Astrocyte (in vitro differentiated cells and primary cell): ENCODE data around the gene SPIC. TPM values are rescaled to one million over a fixed set of nuclear protein-coding genes. Genes with fewer than 3 reads are reported as not detected.

Experiments
- DNase-seq: peaks from one replicate; pipeline ENCODE4 v3.0.0-alpha.2; 2010; ENCODE audit warnings: low read depth
- FAIRE-seq: peaks from 2 replicates; lab custom pipeline; 2011; peaks lifted over from hg19 to GRCh38; lab: Jason Lieb, UNC
- H2AFZ ChIP-seq: 2 replicates; pipeline ENCODE4 v1.6.0; 2012; ENCODE audit warnings: low read depth, low read length, inconsistent platforms
- H3K27ac ChIP-seq: 2 replicates; pipeline ENCODE4 v1.5.1; 2011; ENCODE audit warnings: low read depth, low read length, inconsistent platforms
- H3K27me3 ChIP-seq: 2 replicates; pipeline ENCODE4 v1.6.0; 2011; ENCODE audit warnings: low read length, inconsistent platforms; ENCODE audit not compliant: insufficient read depth
- H3K36me3 ChIP-seq: 2 replicates; pipeline ENCODE4 v1.5.1; 2011; ENCODE audit warnings: low read length, inconsistent platforms; ENCODE audit not compliant: insufficient read depth
- H3K4me1 ChIP-seq: 2 replicates; pipeline ENCODE4 v1.5.1; 2011; ENCODE audit warnings: low read length, inconsistent platforms; ENCODE audit not compliant: insufficient read depth
- H3K4me2 ChIP-seq: 2 replicates; pipeline ENCODE4 v1.6.0; 2012; ENCODE audit warnings: low read length, inconsistent platforms
- H3K4me3 ChIP-seq: 2 replicates; pipeline ENCODE4 v1.5.1; 2011; ENCODE audit warnings: low read depth, mild to moderate bottlenecking, low read length, inconsistent platforms; ENCODE audit not compliant: insufficient read depth
- H3K79me2 ChIP-seq: 2 replicates; pipeline ENCODE4 v1.6.0; 2012; ENCODE audit warnings: mild to moderate bottlenecking, low read length, inconsistent platforms; ENCODE audit not compliant: insufficient read depth
- H3K9ac ChIP-seq: 2 replicates; pipeline ENCODE4 v1.6.0; 2012; ENCODE audit warnings: mild to moderate bottlenecking, low read length, inconsistent platforms
- H3K9me3 ChIP-seq: 2 replicates; pipeline ENCODE4 v1.5.1; 2012; ENCODE audit warnings: low read depth, mild to moderate bottlenecking, low read length, inconsistent platforms; ENCODE audit not compliant: insufficient read depth
- H4K20me1 ChIP-seq: 2 replicates; pipeline ENCODE4 v1.6.0; 2012; ENCODE audit warnings: low read length, inconsistent platforms; ENCODE audit not compliant: insufficient read depth
- H3K27ac Mint-ChIP-seq: one replicate; pipeline ENCODE4 v1.8.0; 2021; ENCODE audit warnings: mild to moderate bottlenecking, mixed read lengths; ENCODE audit not compliant: unreplicated experiment
- H3K27me3 Mint-ChIP-seq: one replicate; pipeline ENCODE4 v1.8.0; 2021; ENCODE audit warnings: low read depth, mixed read lengths; ENCODE audit not compliant: unreplicated experiment
- H3K36me3 Mint-ChIP-seq: one replicate; pipeline ENCODE4 v1.8.0; 2021; ENCODE audit warnings: low read depth, mixed read lengths; ENCODE audit not compliant: unreplicated experiment
- H3K4me1 Mint-ChIP-seq: one replicate; pipeline ENCODE4 v1.8.0; 2021; ENCODE audit warnings: low read depth, mixed read lengths; ENCODE audit not compliant: unreplicated experiment
- H3K4me3 Mint-ChIP-seq: one replicate; pipeline ENCODE4 v1.8.0; 2021; ENCODE audit warnings: mild to moderate bottlenecking, moderate library complexity, mixed read lengths; ENCODE audit not compliant: unreplicated experiment
- H3K9me3 Mint-ChIP-seq: one replicate; pipeline ENCODE4 v1.8.0; 2021; ENCODE audit warnings: mild to moderate bottlenecking, mixed read lengths; ENCODE audit not compliant: unreplicated experiment
- CTCF ChIP-seq: IDR thresholded peaks from 2 replicates; pipeline ENCODE4 v1.5.1; 2011; ENCODE audit warnings: low read depth, mild to moderate bottlenecking, inconsistent platforms, low read length, moderate library complexity; ENCODE audit not compliant: insufficient read depth
- EZH2 ChIP-seq: IDR thresholded peaks from 2 replicates; pipeline ENCODE4 v1.6.1; 2012; ENCODE audit warnings: mild to moderate bottlenecking, low read length, inconsistent platforms; ENCODE audit not compliant: insufficient read depth
- total RNA-seq: library from RNA; stranded (reverse); gene quantifications from 2 replicates; pipeline ENCODE4 v1.2.1, GENCODE V29; 2021

The SPIC gene
- total RNA-seq, 1 donor from 2014 or later: not detected

- no peak overlapping the region for H3K27ac ChIP-seq
- H3K27me3 ChIP-seq: no peaks in the 10 kb centered on the region
- no peak overlapping the region for H2AFZ ChIP-seq
- no peak for FAIRE-seq
- Mint-ChIP-seq H3K4me1 (no peaks in the 10 kb centered on the region), H3K27ac (no peak overlapping the region), H3K36me3 (no peaks in the 10 kb centered on the region), H3K27me3 (no peaks in the 10 kb centered on the region), H3K9me3 (no peaks in the 10 kb centered on the region), H3K4me3 (no peak overlapping the region)
- H3K4me3 ChIP-seq: no peak overlapping the region
- no peaks in the 10 kb centered on the region for H3K79me2 ChIP-seq
- DNase-seq: no peak
- no peaks in the 10 kb centered on the region for H4K20me1 ChIP-seq
- no peaks in the 10 kb centered on the region for H3K4me1 ChIP-seq
- no peak overlapping the region for H3K4me2 ChIP-seq
- TF ChIP-seq CTCF: no peak
- TF ChIP-seq EZH2: no peak
- H3K9ac ChIP-seq: no peak overlapping the region
- H3K36me3 ChIP-seq: no peaks in the 10 kb centered on the region
- no peaks in the 10 kb centered on the region for H3K9me3 ChIP-seq
These were observed 19.5 kb upstream of the SPIC start for GRCh38 chr12:101455685-101456084.

GRCh38 chr12:101459642-101460346 lies 15.3 kb upstream of the SPIC start:
- Mint-ChIP-seq H3K27ac (no peak overlapping the region), H3K4me3 (no peak overlapping the region), H3K36me3 (no peaks in the 10 kb centered on the region), H3K9me3 (no peaks in the 10 kb centered on the region), H3K4me1 (no peaks in the 10 kb centered on the region), H3K27me3 (peaks cover 3% of the 10 kb centered on the region)
- Histone ChIP-seq H3K4me1 (no peaks in the 10 kb centered on the region), H2AFZ (no peak overlapping the region), H3K4me3 (no peak overlapping the region), H3K9me3 (no peaks in the 10 kb centered on the region), H4K20me1 (no peaks in the 10 kb centered on the region), H3K79me2 (no peaks in the 10 kb centered on the region), H3K27me3 (no peaks in the 10 kb centered on the region), H3K9ac (no peak overlapping the region), H3K27ac (no peak overlapping the region), H3K36me3 (no peaks in the 10 kb centered on the region), H3K4me2 (no peak overlapping the region)
- no peak for TF ChIP-seq CTCF
- TF ChIP-seq EZH2: no peak
- DNase-seq (no peak), FAIRE-seq (no peak)

GRCh38 chr12:101468948-101469347 lies 6.2 kb upstream of the SPIC start:
- H3K4me1 ChIP-seq: no peaks in the 10 kb centered on the region
- Mint-ChIP-seq H3K36me3 (no peaks in the 10 kb centered on the region), H3K9me3 (no peaks in the 10 kb centered on the region), H3K27ac (no peak overlapping the region), H3K4me1 (no peaks in the 10 kb centered on the region), H3K27me3 (no peaks in the 10 kb centered on the region), H3K4me3 (no peak overlapping the region)
- no peak overlapping the region for H2AFZ ChIP-seq
- no peaks in the 10 kb centered on the region for H3K79me2 ChIP-seq
- FAIRE-seq: no peak
- H3K9me3 ChIP-seq: no peaks in the 10 kb centered on the region
- no peak for TF ChIP-seq CTCF
- no peak for TF ChIP-seq EZH2
- H4K20me1 ChIP-seq: no peaks in the 10 kb centered on the region
- H3K4me2 ChIP-seq: no peak overlapping the region
- no peaks in the 10 kb centered on the region for H3K36me3 ChIP-seq
- no peak overlapping the region for H3K27ac ChIP-seq
- no peaks in the 10 kb centered on the region for H3K27me3 ChIP-seq
- no peak overlapping the region for H3K4me3 ChIP-seq
- DNase-seq: no peak
- no peak overlapping the region for H3K9ac ChIP-seq
